B cell (primary cell): Measurements from ENCODE around the gene PTPRG.

ENCODE experiments used
- EZH2 ChIP-seq: IDR thresholded peaks from 2 replicates; pipeline ENCODE4 v1.6.1; 2012; ENCODE audit warnings: borderline replicate concordance, low read depth, mild to moderate bottlenecking, moderate library complexity, low read length; ENCODE audit not compliant: insufficient read depth, poor library complexity, severe bottlenecking
- TF ChIP-seq, protein P1 (sequence below): fragments of 200-600 bp; IDR thresholded peaks from one replicate; pipeline ENCODE4 v1.8.0; 2022; ENCODE audit warnings: antibody characterized with exemption, mild to moderate bottlenecking

DNA sequence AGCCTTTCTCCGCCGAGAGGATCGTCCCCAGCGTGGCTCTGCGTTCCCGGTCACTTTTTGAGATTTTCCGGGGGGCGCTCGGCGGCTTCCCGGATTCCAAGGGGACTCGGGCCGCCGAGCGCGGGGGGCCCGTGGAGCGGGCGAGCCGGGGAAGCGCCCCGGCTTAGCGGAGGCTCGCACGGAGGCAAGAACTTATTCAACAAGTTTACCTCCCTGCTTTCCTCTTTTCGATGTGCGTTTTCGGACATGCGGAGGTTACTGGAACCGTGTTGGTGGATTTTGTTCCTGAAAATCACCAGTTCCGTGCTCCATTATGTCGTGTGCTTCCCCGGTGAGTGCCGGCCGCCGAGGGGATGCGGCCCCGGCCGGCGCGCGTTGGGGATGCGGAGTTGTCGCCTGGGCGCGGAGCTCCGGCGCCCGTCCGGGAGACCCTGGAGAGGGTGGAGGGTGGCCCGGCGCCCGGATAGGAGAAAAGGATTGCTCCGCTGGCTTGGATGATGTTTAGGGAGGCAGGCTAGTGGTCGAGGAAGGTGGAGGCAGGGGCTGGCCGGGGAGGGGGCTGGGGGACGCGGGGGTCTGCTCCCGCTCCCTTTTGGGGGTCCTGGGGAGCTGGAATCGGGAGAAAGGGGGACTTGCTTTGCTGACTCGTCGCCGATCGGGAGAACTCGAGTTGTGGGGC is 810 bp downstream of the PTPRG start:
- no peak for TF ChIP-seq EZH2
- TF ChIP-seq, protein P1, sequence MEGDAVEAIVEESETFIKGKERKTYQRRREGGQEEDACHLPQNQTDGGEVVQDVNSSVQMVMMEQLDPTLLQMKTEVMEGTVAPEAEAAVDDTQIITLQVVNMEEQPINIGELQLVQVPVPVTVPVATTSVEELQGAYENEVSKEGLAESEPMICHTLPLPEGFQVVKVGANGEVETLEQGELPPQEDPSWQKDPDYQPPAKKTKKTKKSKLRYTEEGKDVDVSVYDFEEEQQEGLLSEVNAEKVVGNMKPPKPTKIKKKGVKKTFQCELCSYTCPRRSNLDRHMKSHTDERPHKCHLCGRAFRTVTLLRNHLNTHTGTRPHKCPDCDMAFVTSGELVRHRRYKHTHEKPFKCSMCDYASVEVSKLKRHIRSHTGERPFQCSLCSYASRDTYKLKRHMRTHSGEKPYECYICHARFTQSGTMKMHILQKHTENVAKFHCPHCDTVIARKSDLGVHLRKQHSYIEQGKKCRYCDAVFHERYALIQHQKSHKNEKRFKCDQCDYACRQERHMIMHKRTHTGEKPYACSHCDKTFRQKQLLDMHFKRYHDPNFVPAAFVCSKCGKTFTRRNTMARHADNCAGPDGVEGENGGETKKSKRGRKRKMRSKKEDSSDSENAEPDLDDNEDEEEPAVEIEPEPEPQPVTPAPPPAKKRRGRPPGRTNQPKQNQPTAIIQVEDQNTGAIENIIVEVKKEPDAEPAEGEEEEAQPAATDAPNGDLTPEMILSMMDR, result no peak
